GM20431 (cell line): ENCODE data around the gene TGFBR3.

Source experiments
- in situ Hi-C: fragments of 300-500 bp; cut with MseI, MboI; formaldehyde crosslinking; loops from one replicate; pipeline ENCODE4 v1.15.0; 2020; ENCODE audit warnings: low sequenced_read_pairs; ENCODE audit not compliant: unreplicated experiment

The TGFBR3 gene

GRCh38 chr1:91829293-91830153 lies 56.4 kb downstream of the TGFBR3 start:
- in situ Hi-C loops = no loop called here

- in situ Hi-C loops = no loop called here
Observed at GRCh38 chr1:91828583-91829281, 57.2 kb downstream of the TGFBR3 start.

- in situ Hi-C loops = no loop called here
Observed at GRCh38 chr1:91827459-91828321, 58.3 kb downstream of the TGFBR3 start.

- in situ Hi-C loops = no loop called here
Observed at GRCh38 chr1:91827087-91827458, 58.9 kb downstream of the TGFBR3 start.

GRCh38 chr1:91826649-91827048 lies 59.3 kb downstream of the TGFBR3 start:
- in situ Hi-C loops = no loop called here

- in situ Hi-C loops = no loop called here
Observed at GRCh38 chr1:91826248-91826647, 59.7 kb downstream of the TGFBR3 start.

- in situ Hi-C loops = no loop called here
Observed at GRCh38 chr1:91821126-91821868, 64.7 kb downstream of the TGFBR3 start.

- in situ Hi-C loops = no loop called here
Observed at GRCh38 chr1:91819038-91819788, 66.7 kb downstream of the TGFBR3 start.

GRCh38 chr1:91818713-91818975 lies 67.3 kb downstream of the TGFBR3 start:
- in situ Hi-C loops = no loop called here

- in situ Hi-C loops = no loop called here
Observed at GRCh38 chr1:91817211-91817905, 68.6 kb downstream of the TGFBR3 start.

GRCh38 chr1:91816031-91816430 lies 69.9 kb downstream of the TGFBR3 start:
- in situ Hi-C loops = no loop called here

GRCh38 chr1:91814448-91814847 lies 71.5 kb downstream of the TGFBR3 start:
- in situ Hi-C loops = no loop called here

- in situ Hi-C loops = no loop called here
Observed at GRCh38 chr1:91813813-91814212, 72.1 kb downstream of the TGFBR3 start.

GRCh38 chr1:91811363-91812025 lies 74.5 kb downstream of the TGFBR3 start:
- in situ Hi-C loops = no loop called here

GRCh38 chr1:91809317-91809716 lies 76.6 kb downstream of the TGFBR3 start:
- in situ Hi-C loops = no loop called here

- in situ Hi-C loops = no loop called here
Observed at GRCh38 chr1:91807921-91808620, 77.9 kb downstream of the TGFBR3 start.

GRCh38 chr1:91806769-91807700 lies 78.9 kb downstream of the TGFBR3 start:
- in situ Hi-C loops = no loop called here
